ENCODE results near the gene EPHX1. TPM values are rescaled to one million over a fixed set of nuclear protein-coding genes. Genes with fewer than 3 reads are reported as not detected.

Gene EPHX1
- total and polyA plus RNA-seq, 2 donors, result 18.1 to 156 TPM

DNA sequence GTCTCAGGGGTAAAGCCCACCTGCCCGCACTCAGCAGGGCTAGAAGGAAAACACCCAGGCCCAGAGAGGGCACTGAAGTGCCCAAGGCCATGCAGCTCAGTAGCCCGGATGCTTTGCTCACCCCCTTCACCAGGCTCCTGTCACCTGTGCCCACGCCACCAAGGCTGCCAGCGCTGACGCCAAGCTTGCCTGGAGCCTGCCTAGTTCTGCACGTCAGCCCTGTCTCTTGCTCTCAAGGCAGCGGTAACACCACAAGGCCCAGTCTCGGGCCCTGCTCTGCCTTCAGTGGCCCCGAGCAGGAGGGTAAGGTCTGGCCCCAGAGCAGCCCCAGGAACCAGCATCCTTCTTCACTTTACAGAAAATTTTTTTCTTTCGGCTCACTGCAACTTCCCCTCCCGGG, 64.5 kb downstream of the EPHX1 start:
- Histone ChIP-seq H3K4me1 (ENCODE audit: insufficient read depth) (no peaks in the 10 kb centered on the region), H3K27ac (ENCODE audit: low read depth) (no peak overlapping the region), H3K36me3 (ENCODE audit: insufficient read depth) (no peaks in the 10 kb centered on the region), H3K4me3 (ENCODE audit: low read depth, low read length) (no peak overlapping the region)
- WGBS, result 96% methylated on average over 11 of the region's 11 CpGs
- no peak for DNase-seq (ENCODE audit: extremely low spot score)

DNA sequence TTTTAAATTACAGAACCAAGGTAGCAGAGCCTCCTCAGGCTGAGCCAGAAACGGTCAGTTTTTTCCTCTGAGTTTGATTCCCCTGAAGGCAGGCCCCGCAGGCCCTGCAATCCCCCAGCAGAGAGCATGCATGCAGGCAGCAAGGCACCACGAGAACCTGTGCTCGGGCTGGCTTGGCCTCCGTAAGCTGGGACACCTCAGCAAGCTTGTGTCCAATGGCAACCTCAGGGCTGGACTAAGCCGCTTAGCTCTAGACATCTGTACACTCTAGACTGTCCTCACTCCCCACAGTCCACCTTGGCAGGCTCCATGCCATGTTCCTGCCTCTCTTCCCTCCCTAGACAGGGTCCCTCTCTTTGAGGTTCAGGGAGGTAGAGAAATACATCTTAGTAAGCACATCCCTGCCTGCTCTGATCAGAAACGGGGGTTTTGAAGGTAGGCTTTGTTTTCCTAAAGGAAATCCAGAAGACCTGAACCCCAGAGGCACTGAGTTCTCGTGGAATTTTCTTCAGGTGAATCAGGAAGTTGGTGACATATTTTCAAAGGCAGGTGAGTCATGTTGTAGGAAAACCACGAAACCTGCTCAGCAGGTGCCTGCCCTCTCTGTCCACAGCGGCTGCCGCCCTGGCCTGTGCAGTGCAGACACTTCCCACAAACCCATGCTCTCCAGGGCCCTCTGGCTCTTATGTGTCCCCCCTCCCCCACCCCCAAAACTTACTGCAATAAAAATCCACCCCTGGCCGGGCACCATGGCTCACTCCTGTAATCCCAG, 65.3 kb downstream of the EPHX1 start:
- WGBS, result 84% methylated on average over 12 of the region's 12 CpGs
- Histone ChIP-seq H3K36me3 (ENCODE audit: insufficient read depth) (no peaks in the 10 kb centered on the region), H3K4me1 (ENCODE audit: insufficient read depth) (no peaks in the 10 kb centered on the region), H3K4me3 (ENCODE audit: low read depth, low read length) (no peak overlapping the region), H3K27ac (ENCODE audit: low read depth) (peak overlapping the region; percentile 23)
- no peak for DNase-seq (ENCODE audit: extremely low spot score)

DNA sequence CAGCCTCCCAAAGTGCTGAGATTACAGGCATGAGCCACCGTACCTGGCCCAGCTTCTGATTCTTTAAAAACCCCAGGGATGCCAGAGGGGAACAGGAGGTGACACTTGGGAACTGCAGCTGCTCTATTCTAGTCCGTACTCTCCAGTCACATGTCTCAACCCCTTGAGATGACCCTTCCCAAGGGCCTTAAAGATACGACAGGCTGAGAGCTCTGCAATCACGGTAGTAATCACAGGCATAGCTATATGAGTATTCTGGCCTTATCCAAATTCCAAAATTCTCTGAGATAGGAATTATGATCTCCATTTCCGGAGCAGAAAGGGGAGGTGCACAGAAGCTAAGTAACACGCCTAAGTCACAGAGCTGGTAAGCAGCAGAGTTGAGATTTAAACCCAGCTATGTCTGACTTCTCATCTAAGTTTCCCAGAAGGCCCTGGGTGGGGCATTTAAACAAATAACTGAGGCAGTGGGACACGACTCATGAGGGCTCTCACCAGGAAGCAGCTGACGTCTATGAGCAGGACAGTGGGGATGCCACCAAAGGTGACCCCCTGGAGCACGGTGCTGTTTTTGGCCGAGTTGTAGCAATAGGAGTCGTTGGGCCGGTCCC, 67.1 kb downstream of the EPHX1 start:
- DNase-seq (ENCODE audit: extremely low spot score), result no peak
- Histone ChIP-seq H3K4me3 (ENCODE audit: low read depth, low read length) (no peak overlapping the region), H3K36me3 (ENCODE audit: insufficient read depth) (no peaks in the 10 kb centered on the region), H3K27ac (ENCODE audit: low read depth) (no peak overlapping the region), H3K4me1 (ENCODE audit: insufficient read depth) (no peaks in the 10 kb centered on the region)
- WGBS, result 77% methylated on average over 12 of the region's 12 CpGs

DNA sequence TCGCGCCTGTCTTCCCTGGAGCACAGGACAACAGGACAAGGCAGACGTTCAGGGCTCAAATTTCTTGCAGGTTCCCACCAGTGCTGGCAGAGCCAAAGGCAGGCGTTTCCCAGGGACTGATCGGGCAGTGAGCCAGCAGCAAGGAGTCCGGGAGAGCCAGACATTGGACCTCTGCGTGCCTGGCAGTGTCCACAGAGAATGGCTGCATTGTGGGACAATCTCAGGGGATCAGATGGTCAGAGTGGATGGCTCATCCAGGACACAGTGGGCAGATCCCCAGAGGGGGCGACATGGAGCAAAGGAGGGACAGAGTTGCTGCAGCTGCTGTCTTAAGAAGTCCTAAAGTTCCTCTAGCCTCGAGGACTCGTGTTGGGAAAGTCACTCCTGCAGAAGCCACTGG, 67.7 kb downstream of the EPHX1 start:
- Histone ChIP-seq H3K36me3 (ENCODE audit: insufficient read depth) (no peaks in the 10 kb centered on the region), H3K4me3 (ENCODE audit: low read depth, low read length) (no peak overlapping the region), H3K27ac (ENCODE audit: low read depth) (no peak overlapping the region), H3K4me1 (ENCODE audit: insufficient read depth) (no peaks in the 10 kb centered on the region)
- whole genome bisulfite sequencing, result 41% methylated on average over 10 of the region's 10 CpGs
- no peak for DNase-seq (ENCODE audit: extremely low spot score)

DNA sequence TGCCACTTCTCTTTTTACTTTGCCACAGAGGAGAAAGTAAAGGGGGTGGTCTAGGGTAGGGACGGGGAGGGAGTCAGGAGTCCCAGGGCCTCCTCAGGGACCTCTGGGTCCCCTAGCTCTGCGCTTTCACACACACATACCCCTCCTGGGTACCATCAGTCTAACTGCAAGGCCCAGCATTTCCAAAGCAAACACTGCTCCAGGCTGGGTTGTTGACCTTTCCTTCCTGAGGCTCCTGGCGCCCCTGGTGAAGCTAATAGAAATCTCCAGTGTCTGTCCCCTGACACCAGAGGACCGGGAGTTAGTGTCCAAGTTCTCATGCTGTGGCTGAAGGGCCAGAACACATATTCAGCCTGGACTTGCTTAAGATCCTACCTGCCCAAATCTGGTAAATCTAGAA, 68.4 kb downstream of the EPHX1 start:
- H3K36me3 ChIP-seq (ENCODE audit: insufficient read depth), result no peaks in the 10 kb centered on the region
- no peak overlapping the region for H3K4me3 ChIP-seq (ENCODE audit: low read depth, low read length)
- no peak for DNase-seq (ENCODE audit: extremely low spot score)
- no peaks in the 10 kb centered on the region for H3K4me1 ChIP-seq (ENCODE audit: insufficient read depth)
- no peak overlapping the region for H3K27ac ChIP-seq (ENCODE audit: low read depth)
- WGBS, result 87% methylated on average over 4 of the region's 4 CpGs

DNA sequence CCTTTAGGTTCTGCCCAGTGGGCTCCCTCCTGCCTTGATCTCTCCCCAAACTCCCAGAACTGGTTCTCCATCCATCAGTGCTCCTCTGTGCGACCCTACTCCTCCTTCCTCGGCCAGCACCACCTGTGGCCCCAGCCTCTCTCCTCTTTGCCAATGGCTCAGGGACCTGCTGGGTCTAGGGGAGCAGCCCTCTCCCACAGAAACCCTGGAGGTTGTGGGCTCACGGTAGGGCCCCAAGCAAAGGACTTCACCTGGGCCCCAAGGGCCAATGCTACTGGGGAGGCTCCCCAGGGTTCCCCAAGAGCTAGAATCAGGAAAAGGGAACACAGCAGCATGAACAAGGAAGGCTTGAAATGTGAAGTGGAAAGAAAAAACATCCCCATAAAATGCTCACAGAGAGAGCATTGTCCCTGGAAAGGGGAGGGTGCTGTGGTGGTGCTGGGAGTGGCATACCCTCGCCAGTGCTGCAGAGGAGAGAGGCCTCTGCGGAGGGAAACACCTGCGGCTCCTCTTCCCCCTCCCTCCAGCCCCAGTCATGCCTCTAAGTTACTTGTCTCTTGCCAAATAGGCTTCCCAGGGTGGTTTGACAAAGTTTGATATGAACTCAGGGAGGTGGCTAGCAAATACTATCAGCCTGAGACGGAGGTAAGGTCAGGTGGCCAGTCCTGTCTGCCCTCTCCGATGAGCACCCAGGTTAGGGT, 69.7 kb downstream of the EPHX1 start:
- no peaks in the 10 kb centered on the region for H3K36me3 ChIP-seq (ENCODE audit: insufficient read depth)
- H3K4me1 ChIP-seq (ENCODE audit: insufficient read depth), result no peaks in the 10 kb centered on the region
- H3K4me3 ChIP-seq (ENCODE audit: low read depth, low read length), result no peak overlapping the region
- H3K27ac ChIP-seq (ENCODE audit: low read depth), result peak overlapping the region; percentile 28
- DNase-seq (ENCODE audit: extremely low spot score), result no peak
- WGBS, result 76% methylated on average over 8 of the region's 8 CpGs

DNA sequence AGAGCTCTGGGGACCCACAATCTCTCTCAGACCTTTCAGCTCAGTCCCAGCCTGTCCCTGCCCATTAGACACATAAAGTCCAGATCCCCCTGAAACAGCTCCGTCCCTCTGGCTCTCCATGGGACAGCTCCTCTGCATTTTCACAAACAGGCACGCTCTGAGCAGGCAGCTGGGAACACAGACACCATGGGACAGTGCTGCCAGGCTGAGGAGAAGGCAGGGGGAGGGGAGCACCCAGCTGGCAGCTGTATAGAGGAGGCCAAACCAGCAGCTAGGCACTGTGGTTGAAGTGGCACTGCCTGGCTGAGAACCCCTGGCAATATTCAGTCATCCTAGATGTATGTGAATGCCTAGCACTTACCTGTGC, 70.3 kb downstream of the EPHX1 start:
- 81% methylated on average over 2 of the region's 2 CpGs for WGBS
- no peak overlapping the region for H3K27ac ChIP-seq (ENCODE audit: low read depth)
- no peaks in the 10 kb centered on the region for H3K4me1 ChIP-seq (ENCODE audit: insufficient read depth)
- no peak overlapping the region for H3K4me3 ChIP-seq (ENCODE audit: low read depth, low read length)
- no peaks in the 10 kb centered on the region for H3K36me3 ChIP-seq (ENCODE audit: insufficient read depth)
- DNase-seq (ENCODE audit: extremely low spot score), result no peak

DNA sequence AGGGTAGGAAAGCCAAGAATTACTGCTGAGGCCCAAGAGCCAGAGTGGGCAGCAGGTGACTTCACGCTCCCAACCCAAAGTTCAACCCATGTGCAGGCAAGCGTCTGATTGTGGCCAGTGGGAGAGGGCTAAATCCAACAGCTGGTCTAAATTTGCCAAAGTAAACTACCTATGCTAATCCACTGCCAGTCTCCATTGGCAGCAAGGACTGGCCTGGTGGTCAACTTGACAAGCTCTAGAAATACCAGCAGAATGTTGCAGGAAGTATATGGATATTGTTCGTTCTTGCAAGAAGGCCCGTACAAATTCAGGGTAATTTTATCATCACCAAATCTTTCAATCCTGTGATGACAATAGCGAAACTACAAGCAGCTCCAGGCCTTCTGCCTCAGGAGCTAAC, 70.7 kb downstream of the EPHX1 start:
- Histone ChIP-seq H3K27ac (ENCODE audit: low read depth) (no peak overlapping the region), H3K4me1 (ENCODE audit: insufficient read depth) (no peaks in the 10 kb centered on the region), H3K36me3 (ENCODE audit: insufficient read depth) (no peaks in the 10 kb centered on the region), H3K4me3 (ENCODE audit: low read depth, low read length) (no peak overlapping the region)
- WGBS, result 73% methylated on average over 5 of the region's 5 CpGs
- DNase-seq (ENCODE audit: extremely low spot score), result no peak

DNA sequence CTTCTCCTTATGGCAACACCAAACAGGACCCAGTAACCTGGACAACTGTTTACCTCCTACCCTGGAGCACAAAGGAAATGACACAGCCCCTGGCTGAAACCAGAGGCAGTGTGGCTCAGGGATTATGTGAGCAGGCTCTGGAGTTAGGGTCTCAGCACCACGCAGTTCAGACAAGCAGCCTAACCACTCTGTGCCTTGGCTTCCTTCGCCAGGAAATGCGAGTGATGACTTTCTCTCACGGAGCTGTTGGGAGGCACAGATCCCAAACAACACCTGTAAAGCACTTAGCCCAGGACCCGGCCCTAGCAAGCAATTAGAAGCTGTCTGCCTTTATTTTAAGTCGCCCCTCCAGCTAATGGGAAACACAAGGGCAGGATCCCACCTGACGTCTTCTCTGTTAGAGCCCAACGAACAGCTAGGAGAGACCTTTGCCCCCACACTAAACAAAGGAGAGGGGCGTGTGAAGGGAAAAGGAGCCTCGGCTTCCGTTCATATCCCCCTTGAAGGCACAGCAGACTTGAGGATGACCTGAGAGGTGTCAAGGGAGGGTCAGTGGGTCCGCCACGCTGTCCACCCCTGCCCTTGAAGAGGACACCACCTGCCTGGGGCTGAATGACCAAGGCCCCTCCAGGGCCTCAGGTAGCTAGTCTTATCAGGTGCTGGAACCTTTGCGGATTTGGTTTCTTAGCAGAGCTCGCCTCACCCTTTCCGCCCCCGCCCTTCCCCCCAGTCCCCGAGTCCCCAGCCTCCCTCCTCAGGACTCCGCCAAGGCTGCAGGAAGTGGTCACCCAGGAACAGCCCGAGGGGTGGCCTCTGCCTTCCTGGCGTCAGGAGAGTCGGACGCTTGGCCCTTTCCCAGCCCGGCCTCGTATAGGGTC, 71.4 kb downstream of the EPHX1 start:
- Histone ChIP-seq H3K4me1 (ENCODE audit: insufficient read depth) (no peaks in the 10 kb centered on the region), H3K4me3 (ENCODE audit: low read depth, low read length) (peak overlapping the region; percentile 92), H3K27ac (ENCODE audit: low read depth) (peak overlapping the region; percentile 83), H3K36me3 (ENCODE audit: insufficient read depth) (no peaks in the 10 kb centered on the region)
- WGBS, result 14% methylated on average over 25 of the region's 25 CpGs
- no peak for DNase-seq (ENCODE audit: extremely low spot score)

DNA sequence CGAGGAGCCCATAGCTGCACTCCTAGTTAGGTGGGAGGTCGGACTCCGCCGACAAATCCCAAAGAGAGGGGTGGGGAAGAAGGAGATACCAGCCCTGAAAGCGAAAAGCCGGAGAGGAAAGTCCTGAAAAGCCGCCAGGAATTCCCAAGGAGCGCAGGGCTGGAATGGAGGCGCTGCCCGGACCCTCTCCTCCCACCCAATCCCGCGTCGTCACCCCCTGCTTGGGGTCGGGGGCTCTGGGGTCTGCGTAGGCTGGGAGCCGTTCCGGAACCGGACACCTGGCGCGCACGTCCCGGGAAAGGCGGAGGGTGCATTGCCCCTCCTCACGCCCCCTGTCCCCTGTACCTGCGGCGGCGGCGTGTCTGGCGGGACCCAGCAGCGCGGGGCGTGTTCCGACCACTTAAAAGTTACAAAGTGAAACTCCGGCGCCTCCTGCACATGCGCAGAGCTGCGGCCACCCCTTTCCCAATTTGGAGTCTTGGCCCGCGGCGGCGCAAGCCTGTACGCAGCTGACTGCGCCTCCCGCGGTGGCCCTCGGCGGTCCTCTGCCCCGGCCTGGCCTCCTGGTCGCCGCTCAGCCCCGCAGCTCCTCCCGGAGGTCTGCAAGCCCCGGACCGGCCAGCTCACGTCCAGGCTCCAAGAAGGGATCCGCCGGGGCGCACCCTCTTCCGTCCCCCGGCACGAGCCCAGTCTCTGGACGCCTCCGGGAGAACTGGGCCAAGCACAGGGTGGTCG, 72.2 kb downstream of the EPHX1 start, which contains the start of gene TMEM63A:
TMEM63A (minus strand) TSS at position 422 of the 735 bp plus-strand sequence. CDS start 4,800 bp downstream, outside the sequence.
- WGBS, result under 1% methylated on average over 64 of the region's 64 CpGs
- H3K27ac ChIP-seq (ENCODE audit: low read depth), result peak within 1 kb of the TSS; percentile 83
- no peaks in the 10 kb centered on the region for H3K36me3 ChIP-seq (ENCODE audit: insufficient read depth)
- no peaks in the 10 kb centered on the region for H3K4me1 ChIP-seq (ENCODE audit: insufficient read depth)
- H3K4me3 ChIP-seq (ENCODE audit: low read depth, low read length), result peak within 1 kb of the TSS; percentile 92
- peak; percentile 70 for DNase-seq (ENCODE audit: extremely low spot score)

DNA sequence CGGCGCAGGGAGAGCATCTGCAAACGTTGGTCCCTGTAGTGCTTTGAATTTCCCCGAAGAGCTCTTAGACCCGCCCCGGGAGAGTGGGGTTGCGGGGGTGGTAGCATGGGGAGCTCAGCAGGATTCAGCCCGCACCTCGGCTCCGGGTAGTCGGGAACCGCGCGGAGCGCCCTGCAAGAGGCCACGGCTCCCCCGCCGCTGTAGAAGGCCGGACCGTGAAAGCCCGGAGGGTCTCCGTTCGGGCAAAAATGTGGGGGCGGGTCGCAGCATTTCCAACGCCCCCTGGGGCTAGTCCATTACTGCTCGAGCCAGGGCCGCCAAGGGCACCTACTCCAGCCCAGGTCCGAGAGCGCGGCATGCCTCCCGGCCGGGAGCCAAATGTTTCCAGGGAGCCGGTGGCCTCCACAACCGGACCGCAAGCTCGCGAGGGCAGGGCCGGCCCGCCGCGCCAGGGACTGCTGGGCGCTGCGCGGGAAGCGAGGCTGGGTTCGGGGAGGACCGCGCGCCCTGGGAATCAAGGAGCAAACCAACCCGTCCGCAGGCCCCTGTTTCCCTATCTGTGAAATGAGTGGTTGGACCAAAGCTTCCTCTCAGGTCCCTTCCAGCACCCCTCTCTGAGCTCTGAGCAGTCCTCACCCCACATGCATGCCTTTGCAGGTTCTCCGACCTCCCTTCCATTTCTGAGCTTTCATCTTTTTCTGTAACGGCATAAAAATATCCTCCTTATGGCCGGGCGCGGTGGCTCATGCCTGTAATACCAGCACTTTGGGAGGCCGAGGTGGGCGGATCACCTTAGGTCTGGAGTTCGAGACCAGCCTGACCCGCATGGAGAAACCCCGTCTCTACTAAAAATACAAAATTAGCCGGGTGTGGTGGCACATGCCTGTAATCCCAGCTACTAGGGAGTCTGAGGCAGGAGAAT, 73.0 kb downstream of the EPHX1 start:
- Histone ChIP-seq H3K4me1 (ENCODE audit: insufficient read depth) (no peaks in the 10 kb centered on the region), H3K27ac (ENCODE audit: low read depth) (peak overlapping the region; percentile 77), H3K4me3 (ENCODE audit: low read depth, low read length) (peak overlapping the region; percentile 92), H3K36me3 (ENCODE audit: insufficient read depth) (no peaks in the 10 kb centered on the region)
- no peak for DNase-seq (ENCODE audit: extremely low spot score)
- WGBS, result 7% methylated on average over 63 of the region's 63 CpGs

DNA sequence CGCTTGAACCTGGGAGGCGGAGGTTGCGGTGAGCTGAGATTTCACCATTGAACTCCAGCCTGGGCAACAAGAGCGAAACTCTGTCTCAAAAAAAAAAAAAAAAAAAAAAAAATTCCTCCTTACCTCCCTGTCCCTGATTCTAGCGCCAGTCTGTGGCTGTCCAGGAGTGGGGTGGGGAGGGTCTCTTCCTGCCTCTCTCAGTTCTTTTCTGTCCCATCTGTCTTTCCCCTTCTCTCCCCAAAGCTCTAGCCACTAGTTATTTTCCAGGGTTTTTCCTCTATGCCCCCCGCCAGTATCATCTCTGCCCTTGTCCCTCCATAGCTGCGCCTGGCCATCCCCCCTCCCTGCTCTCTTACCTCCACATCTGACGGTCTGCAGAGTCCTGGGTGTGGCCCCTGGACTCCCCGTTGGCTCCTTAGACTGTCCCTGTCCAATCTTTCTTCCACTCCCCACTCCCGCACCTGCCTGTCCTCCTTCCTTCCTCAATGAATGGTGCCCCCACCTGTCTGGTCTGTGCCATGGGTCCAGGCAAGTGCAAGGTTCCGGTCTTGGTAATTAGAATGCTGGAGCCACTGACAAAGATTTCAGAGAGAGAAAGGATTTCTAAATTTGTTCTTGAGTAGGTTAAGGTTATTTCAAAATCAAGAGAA, 73.8 kb downstream of the EPHX1 start:
- WGBS, result 89% methylated on average over 10 of the region's 11 CpGs
- no peak overlapping the region for H3K27ac ChIP-seq (ENCODE audit: low read depth)
- no peaks in the 10 kb centered on the region for H3K36me3 ChIP-seq (ENCODE audit: insufficient read depth)
- no peaks in the 10 kb centered on the region for H3K4me1 ChIP-seq (ENCODE audit: insufficient read depth)
- H3K4me3 ChIP-seq (ENCODE audit: low read depth, low read length), result no peak overlapping the region
- no peak for DNase-seq (ENCODE audit: extremely low spot score)
